ENCODE measurements around the gene CORO7.

DNA sequence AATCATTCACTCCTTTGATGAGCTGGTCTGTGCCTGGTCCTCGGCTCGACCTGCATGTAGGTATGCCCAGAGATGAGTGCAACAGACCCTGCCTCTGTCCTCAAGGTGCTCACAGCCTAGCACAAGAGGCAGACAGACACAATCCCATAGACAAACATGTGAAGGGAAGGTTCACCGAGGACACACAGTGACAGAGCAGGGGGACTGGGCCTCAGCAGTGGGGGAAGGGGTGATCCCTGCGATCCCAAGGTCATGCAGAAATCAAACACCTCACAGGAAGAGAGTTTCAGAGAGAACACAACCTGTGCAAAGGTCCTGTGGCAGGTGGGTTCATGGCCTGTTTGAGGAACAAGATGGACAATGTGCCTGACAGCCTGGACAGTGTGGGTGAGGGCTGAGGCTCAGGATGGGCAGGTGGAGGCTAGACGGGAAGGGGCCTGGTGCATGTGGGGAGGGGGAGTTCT is 49.0 kb downstream of the CORO7 start:
- TF ChIP-seq, protein P1, sequence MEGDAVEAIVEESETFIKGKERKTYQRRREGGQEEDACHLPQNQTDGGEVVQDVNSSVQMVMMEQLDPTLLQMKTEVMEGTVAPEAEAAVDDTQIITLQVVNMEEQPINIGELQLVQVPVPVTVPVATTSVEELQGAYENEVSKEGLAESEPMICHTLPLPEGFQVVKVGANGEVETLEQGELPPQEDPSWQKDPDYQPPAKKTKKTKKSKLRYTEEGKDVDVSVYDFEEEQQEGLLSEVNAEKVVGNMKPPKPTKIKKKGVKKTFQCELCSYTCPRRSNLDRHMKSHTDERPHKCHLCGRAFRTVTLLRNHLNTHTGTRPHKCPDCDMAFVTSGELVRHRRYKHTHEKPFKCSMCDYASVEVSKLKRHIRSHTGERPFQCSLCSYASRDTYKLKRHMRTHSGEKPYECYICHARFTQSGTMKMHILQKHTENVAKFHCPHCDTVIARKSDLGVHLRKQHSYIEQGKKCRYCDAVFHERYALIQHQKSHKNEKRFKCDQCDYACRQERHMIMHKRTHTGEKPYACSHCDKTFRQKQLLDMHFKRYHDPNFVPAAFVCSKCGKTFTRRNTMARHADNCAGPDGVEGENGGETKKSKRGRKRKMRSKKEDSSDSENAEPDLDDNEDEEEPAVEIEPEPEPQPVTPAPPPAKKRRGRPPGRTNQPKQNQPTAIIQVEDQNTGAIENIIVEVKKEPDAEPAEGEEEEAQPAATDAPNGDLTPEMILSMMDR (IDR thresholded peaks at IDR 0.05; ENCODE audit: poor library complexity, severe bottlenecking), result no peak
- TF ChIP-seq EZH2 (IDR thresholded peaks at IDR 0.05; ENCODE audit: borderline replicate concordance, insufficient read depth, low read length, poor library complexity, severe bottlenecking), result no peak
- no peak for TF ChIP-seq EP300 (conservative IDR thresholded peaks at IDR 0.05; ENCODE audit: poor library complexity, severe bottlenecking)
- no peak for TF ChIP-seq POLR2AphosphoS5 (IDR thresholded peaks at IDR 0.05)

All from neural cell (in vitro differentiated cells).